K562 (cell line): ENCODE data around the gene GAPT. TPM values are rescaled to one million over a fixed set of nuclear protein-coding genes. Genes with fewer than 3 reads are reported as not detected.

Source experiments
- ATAC-seq: fragments of 200-7000 bp; cut with Tn5 transposase; 3 replicates; pipeline ENCODE4 v1.9.1; 2020; ENCODE audit warnings: moderate library complexity
- BruUV-seq: library from RNA; stranded (reverse); fragments of 400-500 nt; replicated peaks from 2 replicates; lab custom pipeline; 2021; lab: Mats Ljungman, UMichigan
- CTCF ChIA-PET: fragments of 300-600 bp; formaldehyde crosslinking; extraction: SDS; loops from one replicate; lab custom pipeline; 2021; ENCODE audit warnings: low intra/inter-chr PET ratio; lab: Yijun Ruan, JAX
- POLR2A ChIA-PET: fragments of 300-600, 350-650 bp; sonication (Branson Sonifier 250); formaldehyde crosslinking; extraction: SDS; loops from one replicate; lab custom pipeline; 2021; ENCODE audit warnings: antibody characterized with exemption, inconsistent platforms; lab: Yijun Ruan, JAX
- DNase-seq, 4 experiments: peaks; one replicate each; pipeline versions ENCODE4 v3.0.0 to v3.0.0-alpha.2; 2011 to 2018; ENCODE audit warnings: low spot score in 3 of 4, mixed read lengths in 3 of 4; ENCODE audit errors: extremely low read depth in 1 of 4
- FAIRE-seq: peaks from 2 replicates; lab custom pipeline; 2011; peaks lifted over from hg19 to GRCh38; lab: Jason Lieb, UNC
- H2AFZ ChIP-seq: 2 replicates; pipeline ENCODE4 v1.6.0; 2011; ENCODE audit warnings: low read depth, low read length, control low read depth, inconsistent platforms
- H3K27ac ChIP-seq: fragments of 200-600 bp; 3 replicates; pipeline ENCODE4 v1.8.0; 2011; ENCODE audit warnings: low read depth, mild to moderate bottlenecking, control low read depth, inconsistent platforms, low read length, moderate library complexity, mixed read lengths; ENCODE audit errors: extremely low read depth
- H3K27me3 ChIP-seq, 2 experiments: fragments of 300-600 bp in 1 of 2; 2 replicates in 1 of 2; 3 replicates in 1 of 2; pipeline versions ENCODE4 v1.6.0 to v1.8.0; 2011; ENCODE audit warnings: inconsistent platforms in 2 of 2, low read length in 2 of 2, mild to moderate bottlenecking in 1 of 2, mixed read lengths in 1 of 2, moderate library complexity in 1 of 2; ENCODE audit not compliant: control insufficient read depth in 2 of 2, insufficient read depth in 2 of 2
- H3K36me3 ChIP-seq: fragments of 300-600 bp; 3 replicates; pipeline ENCODE4 v1.8.0; 2011; ENCODE audit warnings: mild to moderate bottlenecking, low read length, inconsistent platforms; ENCODE audit not compliant: control insufficient read depth, insufficient read depth
- H3K4me1 ChIP-seq, 2 experiments: fragments of 200-600 bp in 1 of 2; replicated peaks in 1 of 2; 2 replicates in 1 of 2; 3 replicates in 1 of 2; pipeline versions ENCODE4 v1.5.1 to v1.8.0; 2011; ENCODE audit warnings: inconsistent platforms in 2 of 2, low read length in 2 of 2, mild to moderate bottlenecking in 1 of 2, mixed read lengths in 1 of 2, moderate library complexity in 1 of 2; ENCODE audit not compliant: control insufficient read depth in 2 of 2, insufficient read depth in 2 of 2
- H3K4me2 ChIP-seq: 2 replicates; pipeline ENCODE4 v1.6.1; 2011; ENCODE audit warnings: low read length, control low read depth, inconsistent platforms, mixed read lengths; ENCODE audit not compliant: insufficient read depth
- H3K4me3 ChIP-seq: fragments of 200-600 bp; sonication (generic), shearing (Covaris generic); 2 replicates; pipeline ENCODE4 v1.5.1; 2016; ENCODE audit warnings: control low read depth, inconsistent platforms
- H3K79me2 ChIP-seq: fragments of 200-600 bp; 3 replicates; pipeline ENCODE4 v1.8.0; 2011; ENCODE audit warnings: low read length, inconsistent platforms; ENCODE audit not compliant: control insufficient read depth, insufficient read depth
- H3K9ac ChIP-seq, 2 experiments: 2 replicates each; pipeline versions ENCODE4 v1.6.0 to v1.6.1; 2011; ENCODE audit warnings: low read depth in 2 of 2, low read length in 2 of 2, control low read depth in 1 of 2, inconsistent platforms in 1 of 2, mild to moderate bottlenecking in 1 of 2, mixed read lengths in 1 of 2; ENCODE audit not compliant: insufficient read depth in 1 of 2
- H3K9me1 ChIP-seq: one replicate; pipeline ENCODE4 v1.6.0; 2011; ENCODE audit warnings: inconsistent platforms, mild to moderate bottlenecking, low read length, moderate library complexity; ENCODE audit not compliant: control insufficient read depth, insufficient read depth
- H3K9me3 ChIP-seq: replicated peaks from 2 replicates; pipeline ENCODE4 v1.5.1; 2011; ENCODE audit warnings: low read depth, low read length, inconsistent platforms; ENCODE audit not compliant: control insufficient read depth, insufficient read depth
- H4K20me1 ChIP-seq: replicated peaks from 2 replicates; pipeline ENCODE4 v1.6.1; 2011; ENCODE audit warnings: low read length, inconsistent platforms, mixed read lengths; ENCODE audit not compliant: control insufficient read depth, insufficient read depth
- AFF1 ChIP-seq, 2 experiments: fragments of 450-650 bp; IDR thresholded peaks; 2 replicates each; pipeline ENCODE4 v1.6.1; 2018; ENCODE audit warnings: mild to moderate bottlenecking in 2 of 2, low read depth in 1 of 2; ENCODE audit not compliant: partially characterized antibody in 2 of 2
- FIP1L1 ChIP-seq: fragments of 200-400 bp; formaldehyde crosslinking; IDR thresholded peaks from 2 replicates; pipeline ENCODE4 v1.6.1; 2018; ENCODE audit warnings: mild to moderate bottlenecking, low read depth, low read length; ENCODE audit not compliant: poor library complexity, severe bottlenecking
- MCM5 ChIP-seq: fragments of 450-650 bp; IDR thresholded peaks from 2 replicates; pipeline ENCODE4 v1.6.1; 2016; ENCODE audit warnings: low read depth
- PRMT5 ChIP-seq: sonication (generic); formaldehyde crosslinking; IDR thresholded peaks from 2 replicates; pipeline ENCODE4 v1.5.0; 2020; ENCODE audit warnings: missing genetic modification reagents
- RNF219 ChIP-seq: fragments of 250-450 bp; sonication (Bioruptor Pico); IDR thresholded peaks from 2 replicates; pipeline ENCODE4 v1.5.0; 2022; ENCODE audit warnings: mild to moderate bottlenecking
- TAF9B ChIP-seq: fragments of 450-650 bp; IDR thresholded peaks from 2 replicates; pipeline ENCODE4 v1.6.1; 2018; ENCODE audit warnings: mild to moderate bottlenecking; ENCODE audit not compliant: partially characterized antibody
- ZC3H11A ChIP-seq: IDR thresholded peaks from 2 replicates; pipeline ENCODE4 v1.6.1; 2012; ENCODE audit warnings: low read depth, low read length, improper control_type of control experiment
- ZNF431 ChIP-seq: sonication (generic); formaldehyde crosslinking; IDR thresholded peaks from 2 replicates; pipeline ENCODE4 v1.8.0; 2022; ENCODE audit warnings: mild to moderate bottlenecking, missing genetic modification reagents
- ZNF561 ChIP-seq: fragments of 450-650 bp; formaldehyde crosslinking; conservative IDR thresholded peaks from 2 replicates; pipeline ENCODE4 v1.4.0; 2020; ENCODE audit warnings: mild to moderate bottlenecking, moderate library complexity
- WGBS: fragments of 100-300 bp; shearing (Covaris generic); methylation state at CpG from one replicate; pipeline ENCODE4 v1.1.6; 2016; ENCODE audit warnings: low coverage, mixed read lengths; ENCODE audit not compliant: insufficient coverage; ENCODE audit errors: missing lambda C conversion rate; 5-methylcytosine and 5-hydroxymethylcytosine counted together
- in situ Hi-C: fragments of 300-500 bp; cut with MboI; formaldehyde crosslinking; loops from 4 replicates; pipeline ENCODE4 v1.15.0; 2018; ENCODE audit warnings: inconsistent platforms, mixed read lengths
- intact Hi-C: fragments of 100-400 bp; cut with micrococcal nuclease; formaldehyde crosslinking; loops from 2 replicates; pipeline ENCODE4 v1.14.2; 2022
- polyA plus RNA-seq, 8 experiments: library from polyadenylated mRNA; depleted of rRNA in 4 of 8; stranded (reverse) in 5 of 8; unstranded in 3 of 8; fragments of >200 nt; fragmentation: Nextera tagmentation in 2 of 8; fragmentation: Illumina TruSeq in 1 of 8; extraction: Ambion mirVana in 2 of 8; extraction: Trizol in 1 of 8; gene quantifications; 2 replicates each; pipeline versions ENCODE4 v1.2.1 to v1.2.3, GENCODE V29; 2011 to 2014; ENCODE audit warnings: inconsistent platforms in 1 of 8, missing spikeins in 1 of 8
- total RNA-seq, 7 experiments: library from RNA; depleted of rRNA in 6 of 7; stranded (reverse); fragments of >200 nt in 6 of 7; fragmentation: Illumina TruSeq in 2 of 7; extraction: Trizol in 2 of 7; gene quantifications; 2 replicates each; pipeline versions ENCODE4 v1.2.1 to v1.2.3, GENCODE V29; 2011 to 2021; ENCODE audit warnings: low replicate concordance in 1 of 7

The GAPT gene
- total and polyA plus RNA-seq, 9 of the 15 experiments (the other 6 are each of a cell fraction or from before 2014, with no cell fraction given): not detected

- TF ChIP-seq ZNF561 (CRISPR knock-in tag): no peak
- TF ChIP-seq FIP1L1: no peak
- TF ChIP-seq TAF9B: no peak
- no peak for TF ChIP-seq ZC3H11A
- TF ChIP-seq RNF219 (CRISPR knock-in tag): no peak
- no peak for TF ChIP-seq ZNF431
- no peak for TF ChIP-seq AFF1 (IDR thresholded peaks at IDR 0.05; ENCODE audit: low read depth in 1 of 2, partially characterized antibody in 2 of 2)
- no peak for TF ChIP-seq PRMT5 (CRISPR knock-in tag)
- no peak for TF ChIP-seq MCM5
- TF ChIP-seq, all 486 proteins: peak for 0
- no peak for ATAC-seq
- ChIA-PET POLR2A (no interaction called here), CTCF (no interaction called here)
- no peak for FAIRE-seq
- BruUV-seq: no TSS peak
- no peak overlapping the region for H3K4me2 ChIP-seq
- H3K27ac ChIP-seq: no peak overlapping the region
- intact Hi-C loops (no loop called here), in situ Hi-C loops (no loop called here)
- no peaks in the 10 kb centered on the region for H3K9me1 ChIP-seq
- no peaks in the 10 kb centered on the region for H3K79me2 ChIP-seq
- no peak overlapping the region for H2AFZ ChIP-seq
- no peak overlapping the region for H3K4me3 ChIP-seq
- no peaks in the 10 kb centered on the region for H3K9me3 ChIP-seq
- WGBS: 0% methylated on average over 4 of the region's 4 CpGs
- H3K36me3 ChIP-seq: no peaks in the 10 kb centered on the region
- no peaks in the 10 kb centered on the region for H3K27me3 ChIP-seq
- no peak for DNase-seq
- no peak overlapping the region for H3K9ac ChIP-seq
- H3K4me1 ChIP-seq: no peaks in the 10 kb centered on the region
- no peaks in the 10 kb centered on the region for H4K20me1 ChIP-seq
Observed at GRCh38 chr5:58490402-58491050, 709 bp upstream of the GAPT start.
